GM18858 (cell line): ENCODE data around the gene ZNF385C.

Experiments
- ATAC-seq: cut with Tn5 transposase; IDR thresholded peaks from one replicate; pipeline ENCODE4 v1.9.1; 2021; ENCODE audit not compliant: unreplicated experiment

The ZNF385C gene

DNA sequence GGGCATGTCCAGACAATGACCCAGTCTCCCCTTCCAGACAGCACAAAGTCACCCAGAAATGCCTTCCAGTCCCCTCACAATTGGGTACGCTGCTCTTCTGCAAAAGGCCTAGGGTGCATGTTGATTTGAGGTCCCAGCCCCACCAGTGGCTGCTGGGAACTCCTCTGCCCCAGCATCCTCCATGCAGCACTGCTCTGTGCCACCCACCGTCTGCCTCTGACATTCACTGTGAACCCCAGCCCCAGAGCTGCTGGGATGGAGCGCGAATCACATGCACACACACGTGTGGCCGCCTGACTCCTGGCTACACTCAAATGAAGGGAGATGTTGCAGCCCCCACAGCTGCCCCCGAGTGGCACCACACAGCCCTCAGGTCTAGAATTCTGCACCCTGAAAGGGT is 46.6 kb downstream of the ZNF385C start:
- ATAC-seq, result no peak

DNA sequence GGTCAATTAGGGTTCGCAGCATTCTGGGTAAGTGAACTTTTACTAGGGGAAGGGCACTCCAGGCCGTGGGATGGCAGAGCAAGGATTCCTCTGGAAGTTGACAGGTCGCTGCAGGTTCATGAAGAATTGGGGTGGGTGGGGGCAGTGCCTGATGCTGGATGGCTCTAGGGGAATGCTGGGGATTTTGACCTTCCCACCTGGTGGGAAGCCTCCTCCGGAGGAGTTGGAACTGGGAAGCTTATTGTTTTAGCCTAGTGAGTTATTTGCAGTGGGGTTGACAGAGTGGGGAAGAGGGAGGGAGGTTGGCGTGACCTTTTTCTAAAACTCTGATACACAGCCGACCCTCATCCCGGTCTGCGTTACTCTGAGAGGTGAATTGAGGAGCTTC is 47.3 kb downstream of the ZNF385C start:
- no peak for ATAC-seq

DNA sequence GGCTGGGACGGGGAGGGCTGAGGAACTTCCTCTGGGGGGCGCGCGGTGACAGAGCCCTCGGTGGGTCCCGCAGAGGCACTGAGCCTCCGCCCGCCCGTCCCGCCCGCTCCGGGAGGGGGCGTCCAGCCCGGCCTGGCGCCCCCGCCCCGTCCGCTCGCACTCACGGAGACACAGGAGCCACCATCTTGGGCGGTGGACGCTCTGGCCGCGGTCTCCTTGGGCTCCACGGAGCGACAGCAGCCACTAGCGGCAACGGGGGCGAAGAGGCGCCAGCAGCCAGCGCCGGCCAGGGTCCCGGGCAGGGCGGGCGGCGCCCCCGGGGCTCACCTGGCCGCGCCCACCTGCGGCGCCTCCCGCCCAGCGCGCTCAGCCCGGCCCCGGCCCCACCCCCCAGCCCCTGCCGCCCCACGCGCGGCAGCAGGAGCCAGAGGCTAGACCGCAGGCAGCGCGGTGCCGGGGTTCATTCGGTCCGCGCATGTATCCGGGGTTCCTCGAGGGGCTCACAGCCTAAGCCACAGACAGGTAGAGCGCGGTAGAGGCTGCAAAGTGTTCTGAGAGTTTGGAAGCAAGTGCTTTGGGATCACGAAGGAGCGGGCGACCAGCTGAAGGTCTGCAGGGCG is 47.8 kb downstream of the ZNF385C start, which contains the start of gene C17orf113:
TSS of gene C17orf113 (minus strand) at position 209 of the 620 bp plus-strand sequence. CDS start 7,225 bp downstream, outside the sequence.
- ATAC-seq, result no peak

DNA sequence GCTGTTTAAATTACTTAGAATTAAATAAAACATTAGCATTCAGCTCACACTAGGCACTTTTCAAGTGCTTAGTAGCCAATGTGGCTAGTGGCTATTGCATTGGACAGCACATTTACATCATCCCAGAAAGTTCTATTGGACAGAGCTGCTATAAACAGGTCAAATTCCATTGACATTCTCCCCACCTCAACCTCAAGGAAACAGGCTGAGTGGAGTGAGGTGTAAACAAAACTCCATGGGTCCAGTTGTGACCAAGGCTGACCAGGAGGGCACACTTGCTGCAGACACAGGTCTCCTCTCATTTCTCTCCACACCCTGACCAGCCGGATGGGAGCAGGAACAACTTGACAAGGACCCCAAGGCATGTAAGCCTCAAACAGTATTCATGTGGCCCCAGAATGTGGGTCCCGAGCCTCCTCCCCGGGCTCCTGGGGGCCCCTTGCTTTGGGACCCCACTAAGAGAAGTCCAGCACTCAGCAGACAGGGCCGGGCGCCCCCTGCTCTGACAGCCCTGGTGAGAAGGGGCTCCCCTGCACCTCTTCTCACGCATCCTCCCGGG is 48.4 kb downstream of the ZNF385C start:
- no peak for ATAC-seq

DNA sequence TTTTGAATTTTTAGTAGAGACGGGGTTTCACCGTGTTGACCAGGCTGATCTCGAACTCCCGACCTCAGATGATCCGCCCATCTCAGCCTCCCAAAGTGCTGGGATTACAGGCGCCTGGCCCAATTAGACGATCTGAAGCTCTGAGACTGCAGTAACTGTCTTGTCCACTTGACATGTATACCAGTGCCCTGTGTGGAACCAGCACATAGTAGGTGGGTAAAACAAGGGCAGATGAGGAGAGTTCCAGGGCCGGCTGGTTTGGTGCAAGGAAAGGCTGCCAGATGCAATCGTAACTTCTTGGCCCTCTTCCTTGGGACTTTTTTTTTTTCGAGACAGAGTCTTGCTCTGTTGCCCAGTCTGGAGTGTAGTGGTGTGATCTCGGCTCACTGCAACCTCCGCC is 50.9 kb downstream of the ZNF385C start:
- no peak for ATAC-seq

DNA sequence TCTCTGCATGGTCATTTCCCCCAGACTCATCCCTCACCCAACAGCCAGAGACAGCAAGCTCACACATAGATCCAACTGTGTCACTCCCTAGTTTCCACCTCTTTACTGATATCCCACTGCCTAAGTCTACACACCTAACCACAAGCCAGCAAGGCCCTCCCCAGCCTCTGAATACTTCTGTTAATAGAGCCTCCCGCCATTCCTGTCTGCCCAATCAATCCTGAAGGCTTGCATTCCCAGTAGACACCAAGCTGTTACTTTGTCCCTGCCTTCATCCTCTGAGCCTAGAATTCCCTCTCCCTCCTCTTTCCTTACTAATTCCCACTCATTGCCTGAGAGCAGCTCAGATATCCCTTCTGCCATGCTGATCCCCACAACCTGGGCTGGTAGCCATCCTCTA is 52.6 kb downstream of the ZNF385C start:
- no peak for ATAC-seq

DNA sequence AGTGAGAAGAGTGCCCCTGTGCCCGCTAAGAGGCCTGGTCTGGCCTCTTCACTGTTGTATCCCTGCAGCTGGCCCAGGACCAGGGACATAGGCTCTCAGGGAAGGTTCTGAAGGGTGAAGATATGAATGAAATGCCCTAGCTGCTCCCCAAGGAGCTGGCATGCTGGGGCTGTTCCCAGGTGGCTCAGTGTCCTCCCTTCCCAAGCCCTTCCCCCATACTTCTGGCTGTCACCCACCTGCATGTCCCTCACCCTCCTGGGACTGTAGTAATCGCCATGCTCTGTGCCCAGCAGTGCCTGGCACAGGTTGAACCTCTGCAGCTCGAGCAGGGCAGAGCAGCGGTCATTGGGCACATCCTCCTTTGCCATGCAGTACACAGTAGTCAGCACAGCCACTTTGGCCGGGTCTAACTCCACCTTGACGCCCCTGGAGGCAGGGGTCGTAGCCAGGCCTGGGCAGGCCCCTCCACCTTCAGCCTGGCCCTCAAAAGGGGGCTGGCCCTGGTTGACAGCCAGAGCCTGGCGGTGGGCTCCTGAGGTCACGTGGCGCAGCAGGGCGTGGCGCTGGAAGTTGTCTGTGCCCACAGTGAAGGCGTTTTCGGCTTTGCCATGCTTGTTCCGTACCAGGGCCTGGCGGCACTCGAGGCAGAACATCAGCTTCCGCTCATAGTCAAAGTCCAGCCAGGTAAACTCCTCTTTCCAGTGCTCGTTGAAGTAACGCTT is 55.5 kb downstream of the ZNF385C start:
- ATAC-seq, result no peak

DNA sequence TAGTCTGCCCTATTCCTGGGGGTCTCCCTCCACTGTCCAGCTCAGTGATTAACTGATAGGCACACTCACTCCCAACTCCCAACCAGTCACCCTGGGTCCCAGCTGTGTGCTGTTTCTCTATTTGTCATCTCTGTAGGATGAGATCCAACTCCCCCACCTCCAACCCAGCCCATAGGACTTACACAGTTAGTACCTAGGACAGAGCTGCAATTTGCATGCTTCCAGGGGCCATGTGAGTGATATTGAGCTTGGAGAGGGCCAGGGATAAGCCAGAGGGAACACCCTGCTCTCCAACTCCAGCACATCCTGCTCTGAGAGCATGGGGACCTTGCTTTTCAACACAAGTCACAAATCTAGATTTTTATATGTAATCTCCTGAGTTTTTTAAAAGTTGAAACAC is 56.7 kb downstream of the ZNF385C start:
- ATAC-seq, result no peak

DNA sequence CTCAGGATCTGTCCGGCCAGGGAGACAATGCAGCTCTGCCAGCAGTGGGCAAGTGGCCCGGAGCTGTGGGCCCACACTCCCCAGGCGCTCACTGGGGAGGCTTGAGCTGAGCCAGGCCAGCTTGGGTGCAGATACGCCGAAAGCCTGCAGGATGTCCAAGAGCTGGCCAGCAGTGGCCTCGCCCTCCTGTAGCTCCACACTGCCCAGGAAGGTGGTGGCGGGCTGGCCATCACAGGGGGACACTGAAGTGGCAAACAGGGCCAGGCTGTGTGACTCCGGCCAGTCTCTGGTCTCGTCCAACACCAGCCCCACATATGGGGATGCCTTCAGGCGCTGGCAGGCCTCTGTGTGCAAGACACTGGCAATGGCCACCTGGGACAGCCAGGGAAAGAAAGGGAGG is 57.5 kb downstream of the ZNF385C start:
- ATAC-seq, result no peak

DNA sequence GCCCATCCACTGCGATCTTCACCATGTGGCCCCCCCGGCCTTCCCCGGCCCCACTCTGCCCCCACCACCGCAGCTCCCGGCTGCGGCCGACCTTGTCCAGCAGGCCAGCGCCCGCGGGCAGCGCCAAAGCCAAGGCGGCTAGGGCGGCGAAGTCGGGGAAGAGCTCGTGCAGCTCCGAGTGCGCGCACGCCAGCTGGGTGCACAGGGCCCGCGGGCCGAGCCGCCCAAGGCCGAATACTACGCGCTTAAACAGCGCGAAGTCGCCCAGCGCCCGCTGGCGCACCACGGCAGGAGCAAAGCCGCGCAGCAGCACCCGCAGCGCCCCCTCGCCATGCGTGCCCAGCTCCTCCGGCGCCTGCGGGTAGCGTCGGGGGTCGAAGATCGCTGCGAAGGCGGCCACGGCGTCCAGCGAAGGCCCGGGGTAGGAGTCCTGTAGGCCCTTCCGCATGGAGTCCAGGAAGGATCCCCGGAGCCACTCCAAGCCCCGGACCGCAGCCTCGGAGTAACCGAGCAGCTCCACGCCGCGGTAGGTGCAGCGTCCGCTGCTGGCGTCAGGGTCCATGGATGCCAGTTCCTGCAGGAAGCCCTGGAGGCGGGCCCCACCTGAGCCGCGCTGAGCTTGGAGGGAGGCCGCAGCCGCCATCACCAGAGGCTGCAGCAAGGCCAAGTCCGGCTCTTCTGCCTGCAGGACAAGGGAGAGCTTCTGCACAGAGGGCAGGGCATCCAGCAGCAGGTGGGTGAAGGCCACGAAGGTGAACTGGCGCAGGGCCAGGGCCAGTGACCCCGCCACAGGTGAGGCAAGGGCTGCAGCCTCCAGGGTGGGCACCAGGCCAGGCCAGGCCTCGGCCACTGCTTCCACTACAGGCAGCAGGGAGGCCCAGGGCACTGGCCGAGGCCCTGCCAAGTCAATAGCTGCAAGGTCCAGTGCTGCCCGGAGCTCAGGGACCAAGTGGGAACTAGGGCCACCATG is 58.2 kb downstream of the ZNF385C start:
- no peak for ATAC-seq

DNA sequence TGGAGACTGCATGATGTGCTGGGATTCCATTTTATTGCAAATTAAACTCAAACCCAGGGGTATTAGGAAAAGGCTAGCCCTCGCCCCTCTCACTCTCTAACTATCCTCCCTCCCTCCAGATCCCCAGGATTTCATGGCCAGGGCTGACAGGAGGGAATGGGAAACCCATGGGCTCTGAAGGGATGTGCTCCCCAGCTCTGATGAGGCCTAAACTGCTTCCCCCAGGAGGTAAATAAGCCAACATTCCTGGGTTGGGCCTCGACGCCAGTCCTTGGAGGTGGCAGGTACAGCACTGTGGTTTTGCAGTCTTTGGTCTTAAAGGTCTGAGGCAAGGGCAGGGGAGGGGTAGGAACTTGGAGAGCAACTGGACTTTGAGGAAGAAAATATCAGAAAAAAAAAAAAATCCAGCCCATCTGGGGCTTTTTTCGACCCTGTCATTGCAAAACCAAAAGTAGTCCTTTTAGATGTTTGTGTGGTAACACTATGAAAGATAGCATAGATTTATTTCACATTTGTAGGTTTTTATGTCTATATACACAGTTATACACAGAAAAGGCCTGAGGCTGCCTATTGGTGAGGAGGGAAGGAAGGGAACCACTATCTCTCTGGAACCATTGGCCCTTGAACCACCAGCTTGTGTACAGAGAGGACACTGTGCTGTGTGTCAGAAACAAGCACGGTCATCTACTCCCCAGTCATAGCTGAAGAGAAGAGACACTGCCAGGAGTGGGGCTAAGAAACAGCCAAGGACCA is 59.9 kb downstream of the ZNF385C start:
- no peak for ATAC-seq

DNA sequence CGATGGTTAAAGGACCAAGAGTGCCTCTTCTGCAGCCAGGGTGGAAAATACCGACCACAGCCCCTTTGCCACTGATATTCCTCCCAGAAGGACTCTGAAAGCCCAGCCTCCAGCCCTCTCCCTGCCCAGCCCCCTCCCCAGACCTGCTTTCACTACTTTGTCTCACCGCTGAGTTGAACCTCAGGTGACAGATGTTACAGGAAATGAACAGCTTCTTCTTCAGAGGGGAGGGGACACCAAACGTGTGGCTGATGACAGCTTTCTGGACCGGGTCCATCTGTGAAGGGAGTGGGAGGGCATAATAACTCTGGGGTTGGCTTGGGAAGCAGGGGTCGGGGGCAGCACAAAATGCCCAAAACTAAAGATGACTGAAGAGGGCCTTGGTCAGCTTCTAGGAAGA is 64.2 kb downstream of the ZNF385C start:
- no peak for ATAC-seq

DNA sequence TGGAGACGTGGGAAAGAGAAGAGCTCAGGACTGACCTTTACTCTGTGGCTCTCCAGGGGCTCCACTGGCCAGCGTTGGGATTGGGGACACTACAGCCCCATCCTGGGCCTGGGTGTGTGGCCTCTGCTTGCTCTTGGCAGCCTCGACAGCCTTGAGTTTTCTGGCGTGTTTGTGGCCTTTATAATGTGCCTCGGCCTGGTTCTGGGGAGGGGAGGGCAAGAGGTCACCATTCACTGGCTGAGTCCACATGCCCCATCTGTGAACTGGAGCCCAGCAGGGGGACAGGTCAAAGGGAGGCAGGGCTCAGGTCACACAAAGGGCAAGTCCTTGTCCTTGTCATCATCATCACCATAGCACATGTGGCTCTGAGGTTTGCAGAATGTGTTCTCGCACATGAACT is 66.7 kb downstream of the ZNF385C start:
- ATAC-seq, result no peak

DNA sequence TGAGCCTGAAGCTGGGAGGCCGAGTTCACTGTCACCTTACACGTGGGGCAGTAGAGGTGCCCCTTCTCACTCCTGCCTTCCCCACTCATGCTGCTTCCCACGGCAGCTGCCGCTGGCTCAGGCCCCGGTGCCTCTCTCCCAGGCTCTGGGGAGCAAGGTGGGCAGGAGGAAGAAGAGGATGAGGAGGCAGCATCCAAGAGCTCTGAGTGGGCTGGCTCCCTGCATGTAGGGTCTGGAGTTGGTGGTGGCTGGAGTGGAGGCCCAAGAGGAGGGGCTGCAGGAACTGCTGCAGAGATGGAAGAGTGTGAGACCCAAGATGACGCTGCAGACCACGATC is 69.5 kb downstream of the ZNF385C start:
- no peak for ATAC-seq

DNA sequence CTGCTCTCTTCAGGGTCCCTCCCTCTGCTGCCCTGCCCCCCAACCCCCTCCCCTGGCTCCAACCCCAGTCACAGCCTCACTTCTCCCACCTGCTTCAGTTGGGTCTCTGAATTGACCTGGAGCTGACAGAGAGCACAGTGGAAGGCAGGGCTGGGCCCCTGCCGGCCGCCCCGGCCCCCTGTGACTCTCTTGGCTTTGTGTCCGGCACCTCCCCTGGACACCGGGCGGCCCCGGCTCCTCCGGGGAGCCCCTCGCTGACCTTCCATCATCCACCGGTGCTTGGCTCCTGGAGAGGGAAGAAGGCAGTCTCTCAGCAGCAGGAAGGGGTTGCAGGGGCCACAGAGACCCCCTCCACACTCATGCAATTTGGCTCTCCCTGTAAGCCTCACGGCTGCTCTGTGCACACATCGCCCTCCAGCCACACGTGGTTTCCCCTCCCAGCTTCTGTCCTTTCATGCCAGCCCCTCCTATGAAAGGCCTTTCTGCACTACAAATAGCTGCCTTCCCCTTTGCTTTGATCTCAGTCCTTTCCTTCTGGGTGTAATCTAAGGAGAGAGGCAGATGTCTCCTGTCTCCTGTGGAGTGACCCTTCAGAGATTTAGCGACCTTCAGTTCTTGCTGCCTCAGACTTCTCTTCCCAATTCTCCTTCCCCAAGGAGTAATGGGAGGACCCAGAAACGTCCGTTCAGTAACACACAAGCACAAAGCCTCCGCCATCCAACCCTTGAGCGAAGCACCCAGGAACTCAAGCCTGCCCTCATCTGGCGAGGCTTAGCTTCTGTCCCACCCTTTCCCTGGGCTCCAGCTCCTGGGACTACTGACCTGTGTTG is 70.1 kb downstream of the ZNF385C start:
- ATAC-seq, result no peak

DNA sequence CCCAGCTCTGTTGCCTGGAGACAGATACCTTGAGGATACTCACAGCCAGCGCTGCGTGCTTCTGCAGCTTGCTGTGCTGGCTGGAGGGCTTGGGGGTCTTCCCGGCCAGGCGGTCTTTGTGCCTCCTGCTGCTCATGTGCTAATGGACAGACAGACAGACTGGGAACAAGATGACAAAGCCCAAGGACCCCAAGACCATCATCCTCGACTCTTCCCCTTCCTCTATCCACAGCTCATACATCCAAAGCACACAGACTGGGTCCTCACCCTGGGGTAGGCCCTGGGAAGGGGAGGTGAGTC is 70.7 kb downstream of the ZNF385C start:
- ATAC-seq, result no peak

DNA sequence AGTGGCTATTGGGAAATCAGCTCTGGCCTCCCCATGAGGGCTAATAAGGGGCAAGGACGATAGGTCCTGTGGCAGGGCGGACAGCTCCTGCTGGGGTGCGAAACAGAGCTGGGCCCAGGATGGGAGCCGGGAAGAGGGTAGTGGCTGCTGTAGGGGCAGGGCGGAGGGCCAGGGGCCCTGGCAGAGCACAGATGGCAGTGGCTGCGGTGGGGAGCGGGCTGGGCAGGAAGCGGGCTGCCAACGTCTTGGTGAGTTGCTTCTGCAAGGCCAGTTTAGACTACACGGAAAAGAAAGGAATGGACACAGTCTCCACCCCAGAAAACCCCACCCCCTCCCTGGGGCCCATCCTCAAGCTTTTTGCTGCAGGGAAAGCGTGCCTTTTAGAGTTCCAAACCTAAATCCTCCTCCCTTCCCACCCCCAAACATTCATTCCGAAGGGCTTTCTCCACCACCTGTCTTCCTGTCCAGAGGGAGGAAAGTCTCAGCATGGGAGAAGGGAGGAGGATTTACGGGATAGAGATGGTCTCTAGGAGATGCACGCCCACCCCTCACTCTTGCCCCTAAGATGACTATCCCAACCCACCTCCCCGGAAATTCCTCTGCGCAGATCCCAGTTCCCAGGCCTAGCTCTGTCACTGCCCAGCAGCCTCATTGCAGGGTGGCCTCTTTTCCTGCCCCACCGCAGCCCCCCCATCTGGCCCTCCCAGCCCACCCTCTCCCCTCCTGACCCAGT is 71.2 kb downstream of the ZNF385C start:
- ATAC-seq, result no peak

DNA sequence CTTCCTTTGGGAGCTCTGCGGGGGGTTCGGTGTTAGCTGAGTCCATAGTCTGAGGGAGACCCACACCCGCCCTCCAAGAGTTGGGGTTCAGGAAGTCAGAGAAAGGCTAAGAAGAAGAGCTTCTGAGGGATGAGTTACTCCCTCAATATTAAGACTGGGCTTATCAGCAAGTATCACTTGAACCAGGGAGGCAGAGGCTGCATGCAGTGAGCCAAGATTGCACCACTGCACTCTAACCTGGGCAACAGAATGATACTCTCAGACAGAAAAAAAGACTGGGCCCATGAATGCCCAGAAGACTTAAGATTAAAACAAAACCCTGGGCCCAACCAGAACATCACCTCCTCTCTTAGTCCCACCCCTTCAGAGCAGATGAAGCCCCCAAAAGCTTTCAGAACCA is 72.3 kb downstream of the ZNF385C start:
- ATAC-seq, result no peak

DNA sequence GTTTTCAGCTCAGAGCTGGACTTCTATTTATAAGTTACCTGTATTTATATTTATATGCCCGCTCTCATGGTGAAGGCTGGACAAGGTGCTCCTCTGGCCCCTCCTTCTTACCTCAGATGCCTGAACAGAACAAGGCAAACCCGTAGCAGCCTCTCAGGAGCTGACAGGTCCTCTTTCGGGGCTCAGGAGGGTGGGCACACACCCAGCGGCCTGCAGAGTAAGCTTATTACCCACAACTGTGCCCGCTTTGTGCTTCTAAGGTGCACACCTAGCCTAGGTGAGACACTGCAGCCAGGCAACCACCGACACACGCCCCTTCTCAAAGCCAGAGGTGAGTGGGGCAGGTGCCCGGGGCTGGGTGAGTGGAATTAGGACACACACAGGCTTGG is 73.1 kb downstream of the ZNF385C start:
- ATAC-seq, result no peak
